EH (cell line): ENCODE measurements around the gene ANXA8.
"Not testable (repeated sequence)": the region's sequence is repeated elsewhere in the genome, so short reads cannot be mapped to it uniquely, and the experiment has no call there.

Source experiments
- DNase-seq: peaks from one replicate; pipeline ENCODE4 v3.0.0-alpha.2; 2015; ENCODE audit warnings: low read depth

Gene ANXA8

DNA sequence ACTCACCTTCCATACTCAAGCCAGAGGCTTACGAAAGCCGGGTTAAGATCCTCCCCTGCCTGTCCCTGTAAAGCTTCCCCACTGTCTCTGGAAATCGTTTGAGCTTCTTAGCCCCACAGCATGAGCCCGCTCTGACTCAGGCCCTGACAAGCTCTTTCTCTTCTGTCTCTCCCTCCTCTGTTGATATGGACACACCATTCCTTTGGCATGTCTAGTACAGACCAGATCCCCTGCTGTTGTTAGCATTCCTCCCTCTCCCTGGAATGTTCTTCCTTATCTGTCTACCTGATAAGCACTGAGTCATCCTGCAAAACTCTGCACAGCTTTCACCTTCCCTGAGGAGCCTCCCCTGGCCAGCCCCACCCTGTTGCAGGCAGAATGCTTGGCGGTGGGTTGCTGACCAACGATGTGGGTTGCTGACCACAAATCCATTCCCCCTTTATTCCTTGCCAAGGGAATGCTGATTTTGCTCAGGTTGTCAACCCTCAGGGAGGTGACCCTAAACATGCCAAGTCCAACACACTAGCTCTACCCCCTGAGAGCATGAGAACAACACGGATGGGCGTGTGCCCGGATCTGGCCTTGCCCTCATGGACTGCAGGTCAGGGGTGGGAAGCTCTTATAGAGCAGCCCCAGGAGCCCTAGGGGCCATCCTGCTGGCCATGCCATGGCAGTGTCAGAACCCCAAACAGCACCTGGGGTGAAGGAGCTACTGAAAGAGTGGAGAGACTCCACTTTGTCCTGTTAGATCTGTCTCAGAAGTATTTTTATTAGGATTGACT is 21.1 kb downstream of the ANXA8 start:
- not testable (repeated sequence) for DNase-seq

DNA sequence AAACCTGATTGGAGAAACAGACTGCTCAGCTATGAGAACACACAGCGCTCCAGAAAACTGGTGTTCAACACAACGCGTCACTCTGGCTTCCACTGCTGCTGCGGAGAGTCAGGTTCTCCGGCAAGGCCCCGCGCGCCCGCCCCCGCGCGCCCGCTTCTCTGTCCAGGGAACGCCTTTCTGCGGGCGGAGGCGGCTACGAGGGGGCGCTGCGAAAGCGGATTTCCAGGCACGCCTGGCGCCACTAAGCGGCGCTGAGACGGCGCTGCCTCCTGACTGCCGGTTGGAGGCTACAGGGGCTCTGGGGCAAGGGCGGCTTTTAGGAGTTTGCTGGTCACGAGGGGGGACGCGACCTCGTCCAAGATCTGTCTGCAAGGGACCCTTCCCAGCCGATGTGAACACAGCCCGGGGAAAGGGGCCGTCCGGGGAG is 22.6 kb downstream of the ANXA8 start:
- DNase-seq = peak; percentile 68

DNA sequence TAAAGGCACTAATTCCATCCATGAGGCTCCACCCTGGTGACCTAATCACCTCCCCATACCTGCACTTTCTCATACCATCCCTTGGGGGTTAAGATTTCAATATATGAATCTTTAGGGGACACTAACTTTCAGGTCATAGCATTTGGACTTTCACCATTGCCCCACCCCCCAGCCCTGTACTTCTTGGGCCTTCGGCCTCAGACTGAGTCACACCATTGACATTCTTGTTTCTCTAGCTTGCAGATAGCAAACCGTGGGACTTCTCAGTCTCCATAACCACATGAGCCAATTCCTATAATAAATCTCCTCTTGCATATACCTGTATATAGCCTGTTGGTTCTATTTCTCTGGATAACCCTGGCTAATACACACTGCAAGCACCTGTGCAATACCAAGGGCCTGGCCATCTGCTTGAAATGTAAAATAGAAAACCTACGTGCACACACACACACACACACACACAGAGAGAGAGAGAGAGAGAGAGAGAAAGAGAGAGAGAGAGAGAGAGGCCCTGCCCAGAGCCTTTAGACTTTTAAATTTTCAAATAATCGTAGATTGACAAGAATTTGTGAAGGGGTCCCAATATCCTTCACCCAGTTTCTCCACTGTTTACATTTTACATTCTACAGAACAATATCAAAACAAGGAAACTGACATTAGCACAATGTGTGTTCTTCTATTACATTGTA is 25.3 kb downstream of the ANXA8 start:
- peak; percentile 88 for DNase-seq

DNA sequence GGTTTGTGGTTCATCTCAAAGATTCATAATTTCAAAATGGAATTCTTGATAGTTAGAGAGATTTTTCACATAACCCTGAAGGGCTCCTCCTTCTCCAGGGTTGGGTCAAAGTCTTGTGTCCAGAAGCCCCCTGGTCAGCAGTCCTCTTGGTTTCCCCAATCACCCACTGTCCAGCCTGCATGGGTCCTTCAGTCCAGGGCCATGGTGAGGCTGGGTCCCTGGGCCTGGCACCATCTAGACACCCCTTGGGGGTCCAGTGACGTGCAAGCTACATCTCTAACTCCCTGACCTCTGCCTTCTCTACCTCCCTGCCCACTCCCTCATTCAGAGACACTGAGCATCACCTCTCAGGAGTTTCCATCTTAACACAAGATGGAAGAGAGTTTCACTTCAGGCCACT is 26.1 kb downstream of the ANXA8 start:
- DNase-seq = no peak

DNA sequence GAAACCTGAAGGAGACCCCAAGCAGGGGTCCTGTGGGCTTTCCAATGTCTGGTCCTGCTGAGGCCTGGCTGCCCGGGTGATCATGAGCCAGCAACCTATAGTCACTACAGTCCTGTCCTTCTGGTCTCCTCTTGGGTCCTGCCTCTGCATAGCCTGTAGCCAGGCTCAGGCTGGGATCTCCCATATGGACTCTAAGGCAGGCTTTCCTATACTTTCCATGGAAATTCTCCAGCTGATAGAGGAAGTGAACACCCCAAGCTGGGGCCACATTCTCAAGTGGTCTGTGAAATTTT is 26.4 kb downstream of the ANXA8 start:
- no peak for DNase-seq

DNA sequence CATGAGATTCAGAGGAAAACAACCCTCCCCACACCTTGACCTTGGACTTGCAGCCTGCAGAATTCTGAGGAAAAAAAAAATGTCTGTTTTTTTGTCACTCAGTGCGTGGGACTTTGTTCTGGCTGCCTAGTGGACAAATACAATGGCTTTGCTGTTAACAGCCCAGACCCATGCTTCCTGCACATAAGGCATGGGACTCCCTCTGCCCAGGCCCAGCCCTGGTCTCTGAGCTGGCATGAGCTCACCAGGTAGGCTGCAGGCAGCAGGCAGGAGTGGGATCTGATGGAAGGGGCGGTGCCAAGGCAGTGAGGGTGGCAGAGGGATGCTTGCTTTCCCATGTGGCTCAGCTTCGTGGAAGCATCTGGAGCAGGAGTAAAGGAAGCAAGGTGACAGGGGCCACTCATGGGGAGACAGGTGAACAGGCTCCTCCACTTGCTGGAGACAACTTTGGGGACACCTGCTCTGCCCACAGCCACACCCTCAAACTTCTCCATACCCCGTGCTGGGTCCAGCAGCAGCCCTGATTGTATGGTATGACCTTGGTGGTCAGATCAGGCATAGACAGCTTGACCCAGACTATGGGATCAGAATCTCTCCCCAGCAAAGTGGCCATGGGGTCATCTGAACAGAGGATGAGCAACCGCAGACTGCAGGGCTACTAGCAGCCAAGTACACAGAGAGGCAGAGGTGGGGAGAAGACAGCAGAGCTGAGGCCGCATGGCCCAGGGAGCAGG is 27.0 kb downstream of the ANXA8 start:
- DNase-seq = no peak

DNA sequence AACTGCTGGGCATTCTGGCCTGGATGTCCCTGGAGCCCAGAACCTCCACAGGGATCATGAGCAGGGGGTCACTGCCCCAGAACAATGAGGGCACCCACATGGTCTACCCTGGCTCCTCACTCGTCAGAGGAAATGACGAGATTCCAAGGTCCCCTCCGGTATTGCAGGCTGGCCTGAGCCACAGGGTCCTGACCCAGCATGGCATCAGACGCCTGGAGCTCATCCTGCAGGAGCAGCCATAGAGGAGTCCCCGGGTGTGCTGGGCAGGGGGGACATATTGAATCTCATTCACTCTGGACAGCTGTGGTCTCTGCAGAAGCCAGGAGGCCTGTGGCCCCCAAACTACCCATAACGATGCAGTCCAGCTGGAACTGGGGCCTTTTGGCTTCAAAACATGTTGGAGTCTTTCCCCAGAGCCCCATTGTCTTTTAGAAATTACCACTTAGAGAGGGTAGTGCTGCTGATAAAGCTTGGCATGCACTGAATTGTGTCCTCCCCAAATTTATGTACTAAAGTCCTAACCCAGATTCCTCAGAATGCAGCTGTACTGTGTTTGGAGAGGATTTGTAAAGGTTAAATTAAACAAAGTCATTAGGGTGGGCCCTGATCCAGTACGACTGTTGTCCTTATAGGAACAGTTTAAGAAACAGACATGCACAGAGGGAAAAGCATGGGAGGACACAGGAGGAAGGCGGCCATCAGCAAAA is 27.7 kb downstream of the ANXA8 start:
- DNase-seq = no peak

DNA sequence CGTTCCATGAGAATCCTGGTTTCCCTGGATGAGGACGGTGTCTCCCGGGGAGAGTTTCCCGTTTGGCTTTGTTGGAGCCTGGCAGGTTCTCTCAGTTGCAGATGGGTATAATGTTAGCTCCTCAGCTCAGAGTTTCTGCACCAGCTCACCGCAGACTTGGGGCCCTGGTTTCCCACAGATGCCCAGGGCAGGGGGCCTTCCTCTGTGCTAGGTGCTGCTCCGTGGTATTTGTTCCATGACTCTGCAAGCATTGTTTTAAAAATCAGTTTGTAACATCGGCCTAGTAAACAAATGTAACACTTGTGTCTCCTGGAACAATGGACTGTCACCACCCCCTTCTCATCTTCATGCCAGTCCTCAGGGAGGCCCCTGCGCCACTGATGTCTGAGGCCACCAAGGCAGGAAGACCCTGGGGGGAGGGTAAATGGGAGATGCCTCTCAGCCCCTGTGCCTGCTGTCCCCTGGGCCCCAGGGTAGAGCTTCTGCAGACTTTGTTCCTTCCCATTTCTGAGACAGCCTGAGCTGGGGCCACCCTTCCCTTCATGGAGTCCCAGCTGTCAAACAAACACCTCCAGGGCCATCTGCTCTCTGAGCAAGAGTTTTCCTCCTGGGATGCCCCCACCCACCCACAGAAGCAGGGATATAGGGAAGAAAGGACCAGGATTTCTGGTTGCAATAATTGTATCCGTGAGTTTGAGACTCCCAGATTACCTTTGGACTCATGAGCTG is 28.4 kb downstream of the ANXA8 start:
- DNase-seq = not testable (repeated sequence)

DNA sequence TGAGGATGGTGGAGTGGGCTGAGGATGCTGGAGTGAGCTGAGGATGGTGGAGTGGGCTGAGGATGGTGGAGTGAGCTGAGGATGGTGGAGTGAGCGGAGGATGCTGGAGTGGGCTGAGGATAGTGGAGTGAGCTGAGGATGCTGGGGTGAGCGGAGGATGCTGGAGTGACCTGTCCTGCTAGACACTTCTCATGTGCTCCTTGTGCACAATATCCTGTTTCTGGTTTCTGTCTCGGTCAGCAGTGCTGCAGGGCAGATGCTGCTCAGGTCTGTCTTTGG is 29.2 kb downstream of the ANXA8 start:
- DNase-seq = no peak

DNA sequence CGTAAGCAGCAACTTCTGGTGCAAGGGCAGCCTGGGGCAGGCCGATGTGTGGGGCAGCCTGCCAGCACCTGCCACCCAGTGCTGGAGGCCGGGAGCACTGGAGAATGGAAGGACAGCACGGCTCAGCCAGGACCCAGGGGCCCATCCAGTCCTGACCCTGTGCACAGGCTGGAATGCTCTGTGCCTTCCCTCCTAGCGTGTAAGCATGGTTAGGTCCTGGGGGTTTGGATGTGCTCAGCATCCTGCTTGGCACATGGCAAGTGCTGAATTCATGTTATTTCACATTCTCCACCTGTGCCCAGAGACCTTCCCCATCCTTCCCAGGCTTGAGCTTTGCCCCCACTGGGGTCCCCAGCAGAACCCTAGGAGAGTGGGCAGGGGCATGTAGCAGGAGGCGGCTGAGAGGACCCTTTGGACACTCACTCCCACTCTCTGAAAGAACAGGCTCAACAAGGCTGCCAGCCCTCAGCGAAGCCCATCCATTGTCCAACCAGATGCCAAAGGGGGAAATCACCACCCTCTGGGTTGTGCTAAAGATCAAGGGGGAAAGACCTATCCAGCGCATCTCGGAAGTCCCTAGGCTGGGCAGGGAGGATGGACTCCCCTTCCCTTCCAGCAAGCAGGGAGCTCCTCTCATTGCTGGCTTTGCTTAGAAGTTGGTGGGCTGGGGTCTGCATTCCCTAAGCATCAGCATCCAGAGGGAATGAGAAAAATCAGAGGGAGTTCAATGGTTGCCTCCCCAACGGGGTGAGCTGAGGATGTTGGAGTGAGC is 29.7 kb downstream of the ANXA8 start:
- DNase-seq = no peak

DNA sequence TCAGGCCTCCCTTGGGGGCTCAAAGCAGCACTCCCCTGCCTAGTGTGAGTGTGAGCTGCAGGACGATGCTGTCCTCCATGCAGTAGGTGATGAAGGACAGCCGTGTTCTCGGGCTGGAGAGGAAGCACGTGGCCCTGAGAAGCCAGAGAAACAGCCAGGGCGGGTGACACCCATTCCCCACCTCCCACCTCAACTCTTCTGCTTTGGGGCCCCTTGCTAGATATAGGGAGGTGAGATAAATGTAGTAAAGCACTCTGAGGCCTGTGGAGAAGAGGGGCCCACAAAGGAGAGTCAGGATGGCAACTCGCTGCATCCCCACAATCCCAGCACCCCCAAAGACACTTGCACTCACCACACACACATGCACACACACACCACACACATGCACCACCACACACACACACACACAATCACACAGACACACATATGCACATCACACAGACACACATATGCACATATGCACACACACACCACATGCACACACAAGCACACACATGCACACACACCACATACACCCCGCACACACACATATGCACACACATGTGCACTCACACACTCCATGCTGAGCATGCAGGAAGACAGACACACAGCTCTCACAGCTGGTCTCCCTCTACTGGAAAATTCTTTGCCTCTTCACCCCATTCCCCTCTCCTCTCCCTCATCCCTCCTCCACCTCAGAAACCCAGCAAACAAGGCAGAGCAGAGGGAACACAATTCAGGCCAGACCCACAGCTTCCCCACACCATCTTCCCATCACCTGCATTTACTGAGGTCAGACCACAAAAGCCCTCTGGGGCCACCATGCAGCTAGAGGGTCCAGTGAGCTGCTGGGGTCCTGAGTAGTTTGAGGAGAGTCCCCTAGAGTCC is 30.5 kb downstream of the ANXA8 start:
- DNase-seq = no peak

DNA sequence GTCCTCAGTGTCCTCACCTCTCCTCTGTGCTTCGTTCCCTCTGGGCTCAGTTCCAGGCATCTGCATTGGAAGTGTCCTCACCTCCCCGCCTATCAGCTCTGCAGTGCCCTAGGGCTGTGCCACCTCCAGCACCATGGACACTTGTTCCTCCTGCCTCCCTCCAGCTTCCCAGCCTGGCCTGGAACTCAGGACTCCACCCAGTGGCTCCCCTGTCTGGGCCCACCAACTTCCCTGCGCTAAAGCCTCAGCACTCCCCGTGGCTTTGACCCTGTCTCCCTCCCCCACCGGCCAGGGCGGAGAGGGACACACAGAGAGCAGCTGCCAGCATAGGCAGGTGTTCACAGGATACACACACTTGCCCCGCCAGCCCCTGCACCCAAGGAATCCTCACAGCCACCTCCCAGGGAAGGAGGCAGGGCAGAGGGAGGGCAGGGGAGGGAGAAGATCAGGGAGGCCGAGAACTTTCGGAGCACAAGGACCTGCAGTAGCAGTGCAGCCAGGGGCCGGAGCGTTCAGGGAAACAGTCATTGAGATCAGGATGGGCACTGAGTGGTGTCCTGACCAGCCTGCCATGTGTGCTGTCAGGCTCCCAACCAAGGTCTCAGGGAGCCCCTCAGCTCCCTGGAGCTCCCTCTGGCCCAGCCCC is 31.3 kb downstream of the ANXA8 start:
- DNase-seq = no peak

DNA sequence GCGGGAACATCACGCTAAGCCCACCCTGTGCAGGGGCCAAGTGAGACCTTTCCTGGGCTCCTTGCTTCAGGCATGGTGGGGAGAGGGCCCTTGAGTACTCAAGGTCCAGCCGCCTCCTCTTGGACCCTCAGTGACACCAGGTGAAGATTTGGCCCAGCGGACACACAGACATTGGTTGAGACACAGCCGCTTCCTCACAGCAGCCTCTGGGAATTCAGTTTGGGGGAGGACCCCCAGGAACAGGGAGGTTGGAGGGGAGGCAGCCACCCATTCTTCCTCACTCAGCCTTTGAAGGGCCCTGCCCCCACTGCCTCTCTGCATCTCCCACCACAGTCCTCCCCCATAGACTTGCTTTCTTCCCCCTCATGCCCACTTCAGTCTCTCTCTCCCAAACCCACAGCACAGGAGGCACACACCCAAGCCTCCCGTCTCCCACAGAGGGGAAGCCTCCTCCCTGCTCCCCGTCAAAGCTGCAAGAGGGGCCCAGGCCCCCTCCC is 31.9 kb downstream of the ANXA8 start:
- DNase-seq = no peak

DNA sequence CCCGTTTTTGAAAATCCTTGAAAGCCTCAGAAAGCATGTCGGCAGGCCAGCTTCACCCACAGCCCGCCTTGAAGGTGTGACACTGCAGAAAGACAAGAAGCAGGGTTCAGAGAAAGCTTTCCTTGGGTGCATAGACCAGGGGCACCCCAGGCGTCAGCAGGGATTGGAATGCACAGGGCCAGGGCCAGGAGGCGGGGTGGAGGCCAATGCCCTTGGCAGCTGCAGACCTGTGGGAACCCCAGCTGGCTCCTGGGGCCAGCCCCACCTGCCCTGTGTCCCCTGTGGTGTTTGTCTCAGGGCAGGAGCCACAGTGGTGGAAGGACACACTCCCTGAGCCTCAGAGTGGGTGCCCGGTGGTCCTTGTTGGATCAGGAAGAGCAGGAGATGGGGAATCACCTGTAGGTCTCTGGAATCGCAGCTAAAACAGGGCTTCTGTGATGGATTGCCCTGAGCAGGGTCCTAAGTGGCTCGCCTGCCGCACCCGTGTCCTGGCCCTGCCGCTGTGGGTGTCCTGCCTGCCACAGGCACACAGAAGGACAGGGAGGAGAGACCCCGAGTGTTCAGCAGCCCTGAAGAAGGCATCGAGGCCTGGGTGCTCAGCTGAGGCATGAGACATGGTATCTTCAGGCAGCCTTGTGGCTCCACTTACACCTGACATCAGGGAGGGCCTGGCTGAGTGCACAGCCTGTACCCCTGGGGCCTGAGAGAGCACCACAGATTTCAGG is 32.5 kb downstream of the ANXA8 start:
- no peak for DNase-seq

DNA sequence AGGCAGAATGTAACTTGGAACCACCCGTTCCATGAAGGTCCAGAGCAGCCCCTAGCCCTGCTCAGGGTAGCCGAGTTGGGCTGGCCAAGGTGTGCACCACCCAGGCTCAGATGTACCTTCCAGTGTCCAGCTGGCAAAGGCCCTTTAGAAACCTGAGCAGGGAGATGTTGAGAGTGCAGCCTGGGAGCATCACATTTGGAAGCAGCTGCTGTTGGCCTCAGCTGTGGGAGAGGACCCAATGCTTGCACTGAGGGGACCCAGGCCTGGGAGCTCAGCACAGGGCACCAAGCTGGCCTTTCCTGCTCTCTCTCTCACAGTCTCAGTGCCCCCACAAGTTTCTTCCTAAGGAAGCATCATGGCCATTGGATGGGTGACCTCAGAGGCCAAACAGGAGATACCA is 33.5 kb downstream of the ANXA8 start:
- DNase-seq = no peak

DNA sequence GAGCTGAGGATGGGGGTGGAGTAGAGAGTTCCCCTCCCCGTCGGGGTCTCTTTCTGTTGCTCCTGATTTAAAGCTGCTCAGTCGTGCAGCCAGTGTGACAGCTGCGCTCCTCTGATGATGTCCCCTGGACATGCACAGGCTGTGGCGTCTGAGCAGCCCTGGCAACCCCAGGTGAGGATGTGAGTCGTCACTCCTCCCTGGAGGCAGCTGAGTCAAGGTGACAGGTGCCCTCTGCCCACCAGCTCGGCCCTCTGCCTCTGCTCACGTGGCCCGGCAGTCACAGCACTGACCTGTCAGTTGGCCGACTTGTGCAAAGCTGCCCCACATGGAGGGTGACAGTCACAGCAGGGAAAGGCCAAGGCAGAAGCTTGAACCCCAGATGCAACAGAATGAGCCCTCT is 33.9 kb downstream of the ANXA8 start:
- DNase-seq = no peak

DNA sequence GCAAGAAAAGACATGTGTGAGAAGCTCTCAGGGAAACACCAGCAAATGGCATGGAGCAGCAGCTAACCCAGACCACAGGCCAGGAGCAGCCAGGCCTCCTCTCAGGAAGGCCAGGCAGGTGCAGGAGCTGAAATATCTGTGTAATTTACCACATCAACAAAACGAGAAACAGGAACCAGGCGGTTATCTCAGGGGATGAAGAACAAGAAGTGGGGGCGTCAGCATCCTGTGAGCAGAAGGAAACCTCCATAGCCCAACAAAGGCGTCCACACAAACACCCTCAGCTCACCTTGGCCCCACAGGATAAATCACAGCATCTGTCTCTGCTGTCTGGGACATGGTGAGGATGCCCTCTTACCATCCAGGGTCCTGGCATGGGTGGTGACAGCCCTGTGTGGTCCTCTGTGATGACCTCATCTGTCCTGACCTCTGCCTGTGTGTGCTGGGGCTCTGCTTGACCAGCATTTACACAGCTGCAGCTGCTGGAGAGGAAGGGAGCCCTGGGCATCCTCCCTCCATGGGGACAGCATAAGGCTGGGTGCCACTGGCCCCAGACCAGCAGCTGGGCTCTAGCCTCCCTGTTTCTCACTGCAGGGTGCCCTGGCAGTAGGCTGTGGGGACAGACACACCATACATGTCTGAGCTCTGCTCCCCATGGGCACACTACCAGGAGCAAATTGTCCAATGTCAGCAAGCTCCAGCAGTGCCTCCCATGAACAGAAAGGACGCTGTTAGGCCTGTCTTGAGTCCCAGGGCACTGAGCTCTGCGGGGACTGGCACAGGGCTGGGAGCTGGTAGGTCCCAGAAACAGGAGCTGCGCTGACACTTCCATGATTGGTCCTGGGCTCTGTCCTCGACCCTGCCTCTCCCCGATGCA is 34.6 kb downstream of the ANXA8 start:
- DNase-seq = no peak

DNA sequence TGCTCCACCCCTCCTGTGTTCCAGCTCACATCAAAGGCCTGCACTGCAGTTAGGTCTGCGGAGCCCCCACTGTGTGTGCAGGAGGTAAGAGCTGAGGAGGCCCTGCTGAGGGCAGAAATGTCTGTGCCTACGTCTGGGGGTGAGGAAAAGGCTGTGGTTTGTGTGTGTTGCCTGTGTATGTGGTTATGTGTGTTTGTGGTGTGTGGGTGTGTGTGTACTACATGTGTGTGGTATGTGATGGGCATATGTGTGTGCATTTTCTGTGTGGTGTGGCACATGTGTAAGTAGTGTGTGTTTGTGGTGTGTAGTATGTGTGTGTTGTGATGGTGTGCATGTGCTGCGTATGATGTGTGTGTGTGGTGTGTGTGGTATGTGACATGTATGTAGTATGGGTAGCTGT is 36.2 kb downstream of the ANXA8 start:
- DNase-seq = no peak
